Ascending aorta (tissue), 2 donors: ENCODE results near the gene SLC6A6. TPM values are rescaled to one million over a fixed set of nuclear protein-coding genes. Genes with fewer than 3 reads are reported as not detected.

ENCODE experiments used
- DNase-seq, 2 donors: peaks; one replicate each; pipeline ENCODE4 v3.0.0-alpha.2; 2019; ENCODE audit warnings: low spot score in 2 of 2
- H3K27ac ChIP-seq, 2 donors: fragments of 200-600 bp; sonication (generic); one replicate each; pipeline ENCODE4 v1.5.1; 2016 to 2017; ENCODE audit warnings: mild to moderate bottlenecking in 1 of 2
- H3K27me3 ChIP-seq: fragments of 200-600 bp; sonication (generic); one replicate; pipeline ENCODE4 v1.5.1; 2017
- H3K36me3 ChIP-seq, 2 donors: fragments of 200-600 bp; sonication (generic); one replicate each; pipeline ENCODE4 v1.5.1; 2016
- H3K4me1 ChIP-seq, 2 donors: fragments of 200-600 bp; sonication (generic); one replicate each; pipeline ENCODE4 v1.5.1; 2016 to 2017; ENCODE audit warnings: mild to moderate bottlenecking in 1 of 2
- H3K4me3 ChIP-seq, 2 donors: fragments of 200-600 bp; sonication (generic); one replicate each; pipeline ENCODE4 v1.5.1; 2016 to 2017; ENCODE audit warnings: mild to moderate bottlenecking in 1 of 2
- H3K9me3 ChIP-seq, 2 donors: fragments of 200-600 bp; sonication (generic); one replicate each; pipeline ENCODE4 v1.5.1; 2016
- intact Hi-C: fragments of 100-400 bp; cut with DNase I; formaldehyde crosslinking; loops from one replicate; pipeline ENCODE4 v1.15.1; 2023
- total RNA-seq: library from RNA; depleted of rRNA; stranded (reverse); fragments of >200 nt; gene quantifications from one replicate; pipeline ENCODE4 v1.1.0, GENCODE V29; 2016
- TF ChIP-seq, protein P1 (sequence below), 3 experiments: fragments of 200-600 bp in 2 of 3; fragments of 450-650 bp in 1 of 3; sonication (generic) in 2 of 3; IDR thresholded peaks; one replicate each; pipeline ENCODE4 v1.5.1; 2016 to 2019; ENCODE audit warnings: antibody characterized with exemption in 3 of 3, mild to moderate bottlenecking in 1 of 3, moderate library complexity in 1 of 3

SLC6A6 gene
- total RNA-seq, 1 donor from 2014 or later = 78.1 TPM

DNA sequence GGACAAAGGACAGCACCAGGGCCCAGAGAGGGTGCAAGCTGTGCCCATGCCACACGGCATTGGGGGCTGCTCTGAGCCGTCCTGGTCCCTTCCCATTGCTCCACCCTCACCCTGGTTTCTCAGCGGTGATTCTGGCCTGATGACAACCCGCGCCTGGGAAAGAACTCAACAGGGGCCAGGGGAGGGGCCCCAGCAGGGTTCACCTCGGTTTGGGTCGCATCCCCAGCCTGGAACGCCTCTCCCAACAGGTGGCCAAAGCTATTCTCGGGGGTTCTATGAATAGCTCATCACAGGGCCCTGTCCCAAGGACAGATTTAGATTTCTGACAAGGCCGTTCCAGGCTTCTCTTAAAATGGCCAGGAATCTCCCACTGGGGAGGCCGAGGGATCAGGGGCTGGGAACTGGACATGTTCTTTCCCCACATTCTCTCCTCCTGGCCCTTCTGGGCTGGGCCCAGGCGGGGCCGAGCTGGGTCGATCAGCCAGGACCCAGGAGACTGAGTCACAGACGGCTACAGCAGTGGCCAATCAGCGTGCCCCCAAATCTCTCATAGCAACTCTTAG is 119.8 kb downstream of the SLC6A6 start:
- Histone ChIP-seq H3K36me3 (no peaks in the 10 kb centered on the region), H3K27ac (peak overlapping the region in 1 of 2 donors; percentile 45), H3K27me3 (no peaks in the 10 kb centered on the region), H3K4me1 (peaks cover 0 to 4% of the 10 kb centered on the region in 2 donors), H3K9me3 (no peaks in the 10 kb centered on the region), H3K4me3 (no peak overlapping the region)
- TF ChIP-seq, protein P1, sequence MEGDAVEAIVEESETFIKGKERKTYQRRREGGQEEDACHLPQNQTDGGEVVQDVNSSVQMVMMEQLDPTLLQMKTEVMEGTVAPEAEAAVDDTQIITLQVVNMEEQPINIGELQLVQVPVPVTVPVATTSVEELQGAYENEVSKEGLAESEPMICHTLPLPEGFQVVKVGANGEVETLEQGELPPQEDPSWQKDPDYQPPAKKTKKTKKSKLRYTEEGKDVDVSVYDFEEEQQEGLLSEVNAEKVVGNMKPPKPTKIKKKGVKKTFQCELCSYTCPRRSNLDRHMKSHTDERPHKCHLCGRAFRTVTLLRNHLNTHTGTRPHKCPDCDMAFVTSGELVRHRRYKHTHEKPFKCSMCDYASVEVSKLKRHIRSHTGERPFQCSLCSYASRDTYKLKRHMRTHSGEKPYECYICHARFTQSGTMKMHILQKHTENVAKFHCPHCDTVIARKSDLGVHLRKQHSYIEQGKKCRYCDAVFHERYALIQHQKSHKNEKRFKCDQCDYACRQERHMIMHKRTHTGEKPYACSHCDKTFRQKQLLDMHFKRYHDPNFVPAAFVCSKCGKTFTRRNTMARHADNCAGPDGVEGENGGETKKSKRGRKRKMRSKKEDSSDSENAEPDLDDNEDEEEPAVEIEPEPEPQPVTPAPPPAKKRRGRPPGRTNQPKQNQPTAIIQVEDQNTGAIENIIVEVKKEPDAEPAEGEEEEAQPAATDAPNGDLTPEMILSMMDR (IDR thresholded peaks at IDR 0.05) = no peak
- DNase-seq = peak in 1 of 2 donors; percentile 66
- intact Hi-C loops = no loop called here

GRCh38 chr3:14522768-14523167 is 120.4 kb downstream of the SLC6A6 start:
- intact Hi-C loops = no loop called here
- no peaks in the 10 kb centered on the region for H3K9me3 ChIP-seq
- H3K4me1 ChIP-seq = peaks cover 0 to 4% of the 10 kb centered on the region in 2 donors
- peak in 1 of 2 donors; percentile 28 for DNase-seq
- no peaks in the 10 kb centered on the region for H3K27me3 ChIP-seq
- TF ChIP-seq, protein P1 (IDR thresholded peaks at IDR 0.05) = no peak
- peak overlapping the region in 1 of 2 donors; percentile 45 for H3K27ac ChIP-seq
- no peaks in the 10 kb centered on the region for H3K36me3 ChIP-seq
- no peak overlapping the region for H3K4me3 ChIP-seq

- Histone ChIP-seq H3K27me3 (no peaks in the 10 kb centered on the region), H3K9me3 (no peaks in the 10 kb centered on the region), H3K27ac (no peak overlapping the region), H3K4me3 (no peak overlapping the region), H3K36me3 (no peaks in the 10 kb centered on the region), H3K4me1 (peaks cover 0 to 4% of the 10 kb centered on the region in 2 donors)
- intact Hi-C loops = no loop called here
- TF ChIP-seq, protein P1 (IDR thresholded peaks at IDR 0.05) = no peak
- DNase-seq = peak in 1 of 2 donors; percentile 33
These were observed 121.4 kb downstream of the SLC6A6 start for GRCh38 chr3:14523792-14524191.

DNA sequence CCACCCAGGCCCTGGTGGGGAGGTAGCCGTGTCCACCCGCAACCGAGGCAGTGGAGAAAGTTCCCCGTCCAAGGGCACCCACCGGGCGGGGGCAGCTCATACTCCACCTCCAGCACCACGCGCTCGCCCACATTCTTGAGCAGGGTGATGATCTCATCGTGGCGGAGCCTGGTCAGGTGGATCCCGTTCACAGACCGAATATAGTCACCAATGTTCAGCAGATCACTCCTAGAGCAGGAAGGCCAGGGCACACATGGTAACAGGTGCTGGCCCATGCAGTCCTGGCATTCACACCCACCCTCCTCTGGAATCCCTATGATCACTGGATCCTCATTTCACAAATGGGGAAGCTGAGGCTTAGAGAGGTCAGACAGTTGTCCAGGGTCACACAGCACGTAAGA is 121.9 kb downstream of the SLC6A6 start:
- peak in 1 of 2 donors; percentile 58 for DNase-seq
- intact Hi-C loops = no loop called here

DNA sequence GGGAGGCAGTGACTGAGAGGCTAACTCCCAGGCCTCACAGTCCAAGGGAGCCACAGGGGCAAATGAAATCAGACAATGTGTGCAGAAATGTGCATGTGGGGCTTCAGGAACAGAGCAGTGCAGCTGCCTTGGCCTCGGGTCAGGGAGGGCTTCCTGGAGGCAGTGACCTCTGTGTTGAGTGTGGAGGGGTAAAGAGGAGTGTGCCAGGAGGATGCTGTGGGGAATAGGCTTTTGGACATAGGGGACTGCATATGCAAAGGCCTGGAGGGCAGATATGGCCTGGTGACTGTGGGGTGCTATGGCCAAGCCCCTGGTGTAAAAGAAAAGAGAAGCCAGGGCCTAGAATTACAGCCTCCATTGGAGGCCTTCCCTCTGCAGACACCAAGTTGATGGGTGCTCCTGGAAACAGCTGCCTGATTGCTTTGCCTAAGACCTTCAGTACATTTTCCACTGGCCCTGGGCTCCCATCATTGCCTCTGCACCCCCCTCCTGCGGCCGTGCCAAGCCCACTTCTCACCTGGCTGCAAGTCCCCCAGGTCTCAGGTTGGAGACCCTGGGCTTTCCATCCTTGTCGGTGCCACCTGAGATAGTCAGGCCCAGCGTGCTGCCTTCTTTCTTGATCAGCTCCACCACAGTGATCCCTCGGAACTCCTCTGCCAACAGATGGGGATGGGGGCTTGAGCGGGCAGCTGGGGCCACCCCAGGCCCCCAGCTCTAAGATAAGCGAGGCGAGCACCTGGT is 122.7 kb downstream of the SLC6A6 start:
- Histone ChIP-seq H3K4me1 (peaks cover 0 to 4% of the 10 kb centered on the region in 2 donors), H3K27me3 (no peaks in the 10 kb centered on the region), H3K27ac (peak overlapping the region in 1 of 2 donors; percentile 1), H3K36me3 (no peaks in the 10 kb centered on the region), H3K9me3 (no peaks in the 10 kb centered on the region), H3K4me3 (no peak overlapping the region)
- intact Hi-C loops = no loop called here
- peak in 1 of 2 donors; percentile 21 for DNase-seq
- TF ChIP-seq, protein P1 (IDR thresholded peaks at IDR 0.05) = no peak

More for the DNA sequence above, 121.9 kb downstream of the SLC6A6 start:
- Histone ChIP-seq H3K4me1 (peaks cover 0 to 4% of the 10 kb centered on the region in 2 donors), H3K27ac (no peak overlapping the region), H3K4me3 (no peak overlapping the region), H3K9me3 (no peaks in the 10 kb centered on the region), H3K36me3 (no peaks in the 10 kb centered on the region), H3K27me3 (no peaks in the 10 kb centered on the region)
- TF ChIP-seq, protein P1 (IDR thresholded peaks at IDR 0.05) = no peak
